ENCODE data around the gene EVI5L.
"Not testable (repeated sequence)": the region's sequence is repeated elsewhere in the genome, so short reads cannot be mapped to it uniquely, and the experiment has no call there.

The EVI5L gene

DNA sequence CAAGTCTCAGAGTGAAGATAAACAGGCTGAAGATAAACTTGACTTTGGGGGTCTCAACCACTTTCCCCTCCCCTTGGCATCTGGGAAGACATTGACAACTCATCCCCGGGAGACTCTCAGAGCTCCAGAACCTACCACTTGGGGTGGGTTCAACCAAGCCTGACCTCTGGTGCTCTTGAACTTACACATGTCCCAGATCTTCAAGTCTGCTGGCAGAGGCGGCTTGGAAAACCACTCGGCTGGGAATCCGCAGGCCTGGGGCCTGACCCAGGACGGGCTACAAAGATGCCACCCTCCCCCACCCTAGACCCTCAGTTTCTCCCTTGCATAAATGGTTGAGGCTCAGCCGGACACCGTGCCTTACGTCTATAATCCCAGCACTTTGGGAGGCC lies 58.8 kb downstream of the EVI5L start:
- DNase-seq (ENCODE audit: insufficient read length, low spot score) (no peak), FAIRE-seq (no peak)

- not testable (repeated sequence) for FAIRE-seq; DNase-seq (ENCODE audit: insufficient read length, low spot score)
Measured at GRCh38 chr19:7893362-7894101, 63.5 kb downstream of the EVI5L start.

- FAIRE-seq, result no peak
Measured at GRCh38 chr19:7894612-7895309, 64.7 kb downstream of the EVI5L start.

DNA sequence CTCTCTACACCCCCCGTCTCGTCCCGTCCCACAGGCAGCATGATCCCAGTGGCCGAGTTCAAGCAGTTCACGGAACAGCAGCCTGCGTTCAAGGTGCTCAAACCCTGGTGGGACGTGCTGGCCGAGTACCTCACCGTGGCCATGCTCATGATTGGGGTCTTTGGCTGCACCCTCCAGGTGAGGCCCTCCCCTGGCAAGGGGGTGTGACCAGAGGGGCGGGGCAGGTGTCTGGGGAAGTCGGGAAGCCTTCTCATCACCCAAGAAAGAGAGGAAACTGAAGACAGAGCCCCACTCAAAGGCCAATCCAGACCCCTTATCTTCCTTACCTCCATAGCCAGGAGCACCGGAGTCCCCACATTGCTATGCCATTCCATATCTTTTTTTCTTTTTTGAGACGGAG lies 65.5 kb downstream of the EVI5L start:
- no peak for DNase-seq (ENCODE audit: insufficient read length, low spot score)
- FAIRE-seq, result no peak

More at GRCh38 chr19:7894612-7895309, 64.7 kb downstream of the EVI5L start:
- no peak for DNase-seq (ENCODE audit: insufficient read length, low spot score)

DNA sequence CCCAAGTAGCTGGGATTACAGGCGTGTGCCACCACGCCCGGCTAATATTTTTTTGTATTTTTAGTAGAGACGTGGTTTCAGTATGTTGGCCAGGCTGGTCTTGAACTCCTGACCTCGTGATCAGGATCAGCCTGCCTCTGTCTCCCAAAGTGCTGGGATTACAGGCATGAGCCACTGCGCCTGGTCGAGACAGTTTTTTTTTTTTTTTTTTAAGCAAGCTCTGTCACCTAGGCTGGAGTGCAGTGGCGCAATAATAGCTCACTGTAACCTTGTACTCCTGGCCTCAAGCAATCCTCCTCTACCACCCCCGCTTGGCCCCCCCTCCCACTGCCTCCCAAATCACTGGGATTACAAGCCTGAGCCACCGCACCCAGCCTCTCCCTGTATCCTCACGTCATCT lies 67.3 kb downstream of the EVI5L start:
- no peak for FAIRE-seq
- no peak for DNase-seq (ENCODE audit: insufficient read length, low spot score)

DNA sequence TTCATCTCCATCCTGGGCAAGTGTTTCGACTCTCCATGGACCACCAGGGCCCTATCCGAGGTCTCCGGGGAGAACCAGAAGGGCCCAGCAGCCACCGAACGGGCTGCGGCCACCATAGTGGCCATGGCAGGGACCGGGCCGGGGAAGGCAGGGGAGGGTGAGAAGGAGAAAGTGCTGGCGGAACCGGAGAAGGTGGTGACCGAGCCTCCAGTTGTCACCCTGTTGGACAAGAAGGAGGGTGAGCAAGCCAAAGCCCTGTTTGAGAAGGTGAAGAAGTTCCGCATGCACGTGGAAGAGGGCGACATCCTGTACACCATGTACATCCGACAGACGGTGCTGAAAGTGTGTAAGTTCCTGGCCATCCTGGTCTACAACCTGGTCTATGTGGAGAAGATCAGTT lies 68.9 kb downstream of the EVI5L start:
- FAIRE-seq (no peak), DNase-seq (ENCODE audit: insufficient read length, low spot score) (no peak)

GRCh38 chr19:7899751-7900378 lies 69.8 kb downstream of the EVI5L start:
- FAIRE-seq (no peak), DNase-seq (ENCODE audit: insufficient read length, low spot score) (no peak)

DNA sequence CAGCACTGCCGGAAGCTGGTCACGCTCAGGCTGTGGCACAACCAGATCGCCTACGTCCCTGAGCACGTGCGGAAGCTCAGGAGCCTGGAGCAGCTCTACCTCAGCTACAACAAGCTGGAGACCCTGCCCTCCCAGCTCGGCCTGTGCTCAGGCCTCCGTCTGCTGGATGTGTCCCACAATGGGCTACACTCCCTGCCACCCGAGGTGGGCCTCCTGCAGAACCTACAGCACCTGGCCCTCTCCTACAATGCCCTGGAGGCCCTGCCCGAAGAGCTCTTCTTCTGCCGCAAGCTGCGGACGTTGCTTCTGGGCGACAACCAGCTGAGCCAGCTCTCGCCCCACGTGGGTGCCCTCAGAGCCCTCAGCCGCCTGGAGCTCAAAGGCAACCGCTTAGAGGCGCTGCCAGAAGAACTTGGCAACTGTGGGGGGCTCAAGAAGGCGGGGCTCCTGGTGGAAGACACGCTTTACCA lies 70.4 kb downstream of the EVI5L start:
- DNase-seq (ENCODE audit: insufficient read length, low spot score) (no peak), FAIRE-seq (no peak)

DNA sequence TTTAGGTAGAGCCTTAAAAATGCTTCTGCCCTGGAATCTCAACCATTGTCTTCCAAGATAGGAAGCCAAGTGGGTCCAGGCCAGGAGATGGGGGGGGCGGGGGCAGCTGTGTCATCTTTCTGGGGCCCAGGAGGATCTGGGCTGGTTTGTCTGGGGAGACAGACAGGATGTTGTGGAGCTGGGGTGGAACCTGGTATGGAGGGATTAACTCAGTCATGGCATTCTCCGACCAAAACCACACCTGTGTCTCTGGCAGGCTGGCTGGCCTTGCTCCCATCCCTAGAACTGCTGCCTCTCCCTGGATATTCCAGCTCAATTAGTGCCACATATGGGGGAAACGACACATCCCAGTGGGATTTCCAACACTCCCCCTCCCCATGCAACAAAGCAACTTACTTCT lies 70.9 kb downstream of the EVI5L start:
- no peak for FAIRE-seq

GRCh38 chr19:7901337-7901736 lies 71.3 kb downstream of the EVI5L start:
- DNase-seq (ENCODE audit: insufficient read length, low spot score) (no peak), FAIRE-seq (no peak)

More for the DNA sequence above, 70.9 kb downstream of the EVI5L start:
- DNase-seq (ENCODE audit: insufficient read length, low spot score), result no peak

GRCh38 chr19:7902796-7903243 lies 72.8 kb downstream of the EVI5L start:
- DNase-seq (ENCODE audit: insufficient read length, low spot score) (no peak), FAIRE-seq (no peak)

DNA sequence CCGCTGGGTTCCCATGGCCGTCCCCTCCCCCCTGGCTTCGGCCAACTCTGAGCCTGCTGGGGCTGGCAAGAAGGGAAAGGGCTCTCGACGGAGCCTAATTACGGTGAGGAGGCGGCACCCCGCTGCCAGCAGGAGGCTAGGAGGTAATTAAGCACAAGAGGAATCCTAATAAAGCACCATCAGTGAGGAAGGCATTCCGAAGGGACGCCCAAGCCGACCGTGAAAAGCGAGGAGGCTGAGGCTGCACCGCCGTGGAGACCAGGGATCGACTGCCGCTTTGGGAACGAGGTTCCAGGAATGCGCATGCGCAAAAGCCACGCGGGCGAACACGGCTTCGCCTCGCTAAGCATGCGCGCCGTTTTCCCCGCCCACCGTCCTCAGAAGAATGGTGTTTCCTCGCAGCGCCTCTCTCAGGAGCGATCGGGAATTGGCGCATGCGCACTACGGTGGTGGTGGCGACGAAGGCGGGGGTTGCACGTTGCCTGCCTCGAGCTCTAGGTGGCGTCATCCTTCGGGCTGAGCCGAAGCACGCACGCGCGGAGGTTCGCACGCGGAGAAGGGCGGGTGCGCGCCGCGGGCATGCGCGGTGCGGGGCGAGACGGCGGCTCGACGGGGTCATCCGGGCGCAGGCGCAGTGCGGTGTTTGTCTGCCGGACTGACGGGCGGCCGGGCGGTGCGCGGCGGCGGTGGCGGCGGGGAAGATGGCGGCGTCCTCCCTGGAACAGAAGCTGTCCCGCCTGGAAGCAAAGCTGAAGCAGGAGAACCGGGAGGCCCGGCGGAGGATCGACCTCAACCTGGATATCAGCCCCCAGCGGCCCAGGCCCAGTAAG lies 73.4 kb downstream of the EVI5L start, which contains the start of gene MAP2K7:
TSS of gene MAP2K7 (plus strand) at position 634 of the 830 bp plus-strand sequence. CDS start at position 702, 68 bp downstream.
- DNase-seq (ENCODE audit: insufficient read length, low spot score) (peak; percentile 98), FAIRE-seq (peak; percentile 100)

GRCh38 chr19:7904074-7905020 lies 74.3 kb downstream of the EVI5L start:
- DNase-seq (ENCODE audit: insufficient read length, low spot score), result peak; percentile 64
- no peak for FAIRE-seq

- FAIRE-seq, result no peak
- DNase-seq (ENCODE audit: insufficient read length, low spot score), result no peak
Measured at GRCh38 chr19:7905268-7905667, 75.2 kb downstream of the EVI5L start.

DNA sequence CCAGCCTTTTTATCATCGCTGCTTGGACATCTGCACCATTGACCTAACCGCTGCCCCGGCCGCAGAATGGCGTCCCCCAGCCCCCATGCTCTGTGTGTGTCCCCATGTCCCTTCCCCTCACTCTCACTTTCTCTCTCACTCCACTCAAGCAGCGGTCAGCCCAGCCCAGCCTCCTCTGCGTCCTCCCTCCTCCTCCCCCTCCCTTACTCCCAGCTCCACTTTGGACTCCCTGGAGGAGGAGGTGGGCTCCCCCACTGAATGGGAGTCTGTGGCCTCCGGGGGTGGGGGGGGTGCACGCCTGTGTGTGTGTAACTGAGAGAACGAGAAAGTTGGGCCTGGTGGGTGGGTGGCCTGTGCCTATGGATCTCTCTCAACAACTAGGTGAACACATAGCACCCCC lies 75.8 kb downstream of the EVI5L start:
- FAIRE-seq (no peak), DNase-seq (ENCODE audit: insufficient read length, low spot score) (no peak)

DNA sequence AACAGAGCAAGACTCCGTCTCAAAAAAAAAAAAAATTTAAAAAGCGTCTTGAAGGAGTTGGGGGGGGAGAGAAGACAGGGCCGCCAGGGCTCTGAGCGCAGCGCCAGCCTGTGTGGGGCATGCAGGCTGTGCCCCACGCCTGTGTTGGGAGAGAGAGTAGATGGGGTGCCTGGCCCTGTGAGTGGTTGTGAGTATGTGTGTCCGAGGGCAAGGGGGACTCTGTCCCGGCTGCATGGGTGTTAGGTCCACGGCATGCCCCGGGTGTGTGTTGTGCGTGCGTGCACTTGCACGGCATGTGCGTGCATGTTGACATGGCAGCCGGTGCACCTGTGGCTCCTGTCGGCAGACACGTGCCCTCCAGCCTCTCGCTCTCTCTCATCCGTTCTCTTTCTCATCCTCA lies 77.1 kb downstream of the EVI5L start:
- FAIRE-seq (no peak), DNase-seq (ENCODE audit: insufficient read length, low spot score) (no peak)

DNA sequence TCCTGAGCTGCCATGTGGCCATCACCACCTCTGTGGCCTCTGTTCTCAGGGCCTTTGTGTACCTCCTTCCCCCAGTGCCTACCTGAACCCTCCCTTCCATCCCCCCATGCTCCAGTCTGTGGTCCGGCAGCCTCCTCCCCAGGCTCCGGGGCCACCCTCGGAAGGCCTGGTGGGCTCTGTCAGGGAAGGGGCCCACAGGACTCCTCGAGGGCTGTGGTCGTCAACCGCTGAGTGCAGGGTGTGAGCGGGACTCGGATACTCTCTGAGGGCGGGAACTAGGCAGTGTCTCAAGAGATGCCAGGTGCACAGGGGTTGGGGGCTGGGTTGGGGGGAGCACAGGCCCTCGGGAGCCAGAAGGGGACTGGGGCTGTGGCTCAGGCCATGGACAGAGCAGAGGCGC lies 77.5 kb downstream of the EVI5L start:
- DNase-seq (ENCODE audit: insufficient read length, low spot score) (no peak), FAIRE-seq (no peak)

DNA sequence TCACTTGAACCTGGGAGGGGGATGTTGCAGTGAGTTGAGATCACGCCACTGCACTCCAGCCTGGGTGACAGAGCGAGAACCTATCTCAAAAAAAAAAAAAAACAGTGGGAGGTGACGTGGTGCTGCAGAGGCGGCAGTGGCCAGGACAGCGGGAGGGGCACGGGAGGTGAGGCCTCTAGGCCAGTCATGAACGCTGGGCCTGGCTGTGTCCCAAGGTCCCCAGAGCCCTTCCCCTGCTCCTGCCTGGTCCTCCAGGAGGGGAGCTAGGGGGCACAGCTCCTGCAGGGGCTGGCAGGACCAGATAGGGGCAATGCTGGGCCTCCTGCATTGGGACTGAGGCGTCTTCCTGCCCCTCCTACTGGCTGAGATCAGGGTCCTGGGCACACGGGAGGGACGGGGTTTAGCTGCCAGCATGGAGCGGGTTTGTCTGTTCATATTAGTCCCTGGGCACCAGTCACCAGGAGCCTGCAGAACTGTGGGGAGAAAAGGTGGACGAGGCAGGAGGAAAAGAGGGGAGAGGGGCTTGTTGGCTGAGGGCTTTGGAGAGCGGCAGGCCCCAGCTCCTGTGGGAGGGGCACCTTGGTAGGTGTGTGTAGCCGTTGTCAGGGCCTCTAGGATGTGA lies 78.2 kb downstream of the EVI5L start:
- no peak for DNase-seq (ENCODE audit: insufficient read length, low spot score)
- no peak for FAIRE-seq
